Measurements from ENCODE around the gene TYRP1.

Gene TYRP1

GRCh38 chr9:12703996-12704395 is 10.8 kb downstream of the TYRP1 start:
- Histone ChIP-seq H3K4me3 (ENCODE audit: low read length) (no peak overlapping the region), H2AFZ (ENCODE audit: low read length) (no peak overlapping the region), H4K20me1 (ENCODE audit: insufficient read depth, low read length) (no peaks in the 10 kb centered on the region), H3K79me2 (ENCODE audit: low read length) (no peaks in the 10 kb centered on the region), H3K27me3 (replicated peaks; ENCODE audit: insufficient read depth, low read length) (no peaks in the 10 kb centered on the region), H3F3A (ENCODE audit: insufficient read depth, low read length) (no peaks in the 10 kb centered on the region), H3K4me2 (ENCODE audit: low read depth, low read length) (no peak overlapping the region), H3K9ac (ENCODE audit: low read length) (no peak overlapping the region), H3K4me1 (ENCODE audit: low read length) (0 out of 2 replicates have a peak, but pooled peaks cover 3% of the 10 kb centered on the region), H3K36me3 (replicated peaks; ENCODE audit: insufficient read depth, low read length) (no peaks in the 10 kb centered on the region), H3K27ac (ENCODE audit: low read length) (no peak overlapping the region), H3K9me3 (replicated peaks; ENCODE audit: insufficient read depth, low read length) (no peaks in the 10 kb centered on the region), H3K9me2 (replicated peaks; ENCODE audit: insufficient read depth, low read length) (no peaks in the 10 kb centered on the region)
- DNase-seq = no peak
- TF ChIP-seq EZH2phosphoT487 (IDR thresholded peaks at IDR 0.05; ENCODE audit: low read length) = no peak
- TF ChIP-seq, protein P1, sequence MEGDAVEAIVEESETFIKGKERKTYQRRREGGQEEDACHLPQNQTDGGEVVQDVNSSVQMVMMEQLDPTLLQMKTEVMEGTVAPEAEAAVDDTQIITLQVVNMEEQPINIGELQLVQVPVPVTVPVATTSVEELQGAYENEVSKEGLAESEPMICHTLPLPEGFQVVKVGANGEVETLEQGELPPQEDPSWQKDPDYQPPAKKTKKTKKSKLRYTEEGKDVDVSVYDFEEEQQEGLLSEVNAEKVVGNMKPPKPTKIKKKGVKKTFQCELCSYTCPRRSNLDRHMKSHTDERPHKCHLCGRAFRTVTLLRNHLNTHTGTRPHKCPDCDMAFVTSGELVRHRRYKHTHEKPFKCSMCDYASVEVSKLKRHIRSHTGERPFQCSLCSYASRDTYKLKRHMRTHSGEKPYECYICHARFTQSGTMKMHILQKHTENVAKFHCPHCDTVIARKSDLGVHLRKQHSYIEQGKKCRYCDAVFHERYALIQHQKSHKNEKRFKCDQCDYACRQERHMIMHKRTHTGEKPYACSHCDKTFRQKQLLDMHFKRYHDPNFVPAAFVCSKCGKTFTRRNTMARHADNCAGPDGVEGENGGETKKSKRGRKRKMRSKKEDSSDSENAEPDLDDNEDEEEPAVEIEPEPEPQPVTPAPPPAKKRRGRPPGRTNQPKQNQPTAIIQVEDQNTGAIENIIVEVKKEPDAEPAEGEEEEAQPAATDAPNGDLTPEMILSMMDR (IDR thresholded peaks at IDR 0.05; ENCODE audit: low read length) = no peak
- no peak for TF ChIP-seq EZH2 (optimal IDR thresholded peaks at IDR 0.05; ENCODE audit: low read depth, low read length)

DNA sequence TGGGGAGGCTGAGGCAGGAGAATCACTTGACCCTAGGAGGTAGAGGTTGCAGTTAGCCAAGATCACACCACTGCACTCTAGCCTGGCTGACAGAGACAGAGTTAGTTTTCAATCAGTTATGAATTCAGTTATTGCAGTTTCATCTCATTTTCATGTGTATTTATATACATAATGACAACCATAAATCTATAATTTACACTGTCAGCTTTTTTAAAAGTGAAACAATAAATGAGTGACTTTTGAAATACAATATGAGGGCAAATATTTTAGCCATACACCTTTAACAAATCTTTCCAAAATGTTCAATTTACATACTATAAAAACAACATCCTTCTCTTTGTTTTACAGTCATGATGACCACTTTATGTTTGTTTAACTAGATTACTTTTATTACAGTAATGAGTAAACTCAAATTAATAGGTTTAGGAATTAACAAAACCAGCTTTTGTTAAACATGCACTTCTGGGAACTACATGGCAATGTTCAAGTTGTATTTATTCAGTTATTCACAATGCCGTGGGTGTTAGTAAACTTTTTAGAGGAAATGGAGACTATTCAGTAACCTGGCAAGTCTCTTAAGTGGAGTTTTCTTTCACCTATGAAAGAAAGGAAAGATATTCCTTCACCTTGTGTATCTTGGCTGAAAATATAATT is 12.7 kb downstream of the TYRP1 start:
- H3K9ac ChIP-seq (ENCODE audit: low read length) = no peak overlapping the region
- H3K27me3 ChIP-seq (replicated peaks; ENCODE audit: insufficient read depth, low read length) = no peaks in the 10 kb centered on the region
- H3K4me1 ChIP-seq (ENCODE audit: low read length) = 0 out of 2 replicates have a peak, but pooled peaks cover 3% of the 10 kb centered on the region
- H3K79me2 ChIP-seq (ENCODE audit: low read length) = no peaks in the 10 kb centered on the region
- no peak for DNase-seq
- H3K4me2 ChIP-seq (ENCODE audit: low read depth, low read length) = no peak overlapping the region
- H3F3A ChIP-seq (ENCODE audit: insufficient read depth, low read length) = no peaks in the 10 kb centered on the region
- H3K9me2 ChIP-seq (replicated peaks; ENCODE audit: insufficient read depth, low read length) = no peaks in the 10 kb centered on the region
- no peaks in the 10 kb centered on the region for H4K20me1 ChIP-seq (ENCODE audit: insufficient read depth, low read length)
- no peak overlapping the region for H3K4me3 ChIP-seq (ENCODE audit: low read length)
- no peak for TF ChIP-seq EZH2 (optimal IDR thresholded peaks at IDR 0.05; ENCODE audit: low read depth, low read length)
- TF ChIP-seq, protein P1 (IDR thresholded peaks at IDR 0.05; ENCODE audit: low read length) = no peak
- H3K27ac ChIP-seq (ENCODE audit: low read length) = no peak overlapping the region
- no peaks in the 10 kb centered on the region for H3K9me3 ChIP-seq (replicated peaks; ENCODE audit: insufficient read depth, low read length)
- H2AFZ ChIP-seq (ENCODE audit: low read length) = no peak overlapping the region
- H3K36me3 ChIP-seq (replicated peaks; ENCODE audit: insufficient read depth, low read length) = no peaks in the 10 kb centered on the region

GRCh38 chr9:12708562-12709298 is 15.5 kb downstream of the TYRP1 start:
- Histone ChIP-seq H3F3A (ENCODE audit: insufficient read depth, low read length) (no peaks in the 10 kb centered on the region), H3K27me3 (replicated peaks; ENCODE audit: insufficient read depth, low read length) (no peaks in the 10 kb centered on the region), H2AFZ (ENCODE audit: low read length) (no peak overlapping the region), H3K27ac (ENCODE audit: low read length) (no peak overlapping the region), H3K4me3 (ENCODE audit: low read length) (no peak overlapping the region), H3K9ac (ENCODE audit: low read length) (no peak overlapping the region), H3K9me2 (replicated peaks; ENCODE audit: insufficient read depth, low read length) (no peaks in the 10 kb centered on the region), H3K4me1 (ENCODE audit: low read length) (0 out of 2 replicates have a peak, but pooled peaks cover 3% of the 10 kb centered on the region), H3K9me3 (replicated peaks; ENCODE audit: insufficient read depth, low read length) (no peaks in the 10 kb centered on the region), H3K4me2 (ENCODE audit: low read depth, low read length) (no peak overlapping the region), H4K20me1 (ENCODE audit: insufficient read depth, low read length) (no peaks in the 10 kb centered on the region), H3K36me3 (replicated peaks; ENCODE audit: insufficient read depth, low read length) (no peaks in the 10 kb centered on the region), H3K79me2 (ENCODE audit: low read length) (no peaks in the 10 kb centered on the region)
- TF ChIP-seq EZH2 (optimal IDR thresholded peaks at IDR 0.05; ENCODE audit: low read depth, low read length) (no peak), EZH2phosphoT487 (IDR thresholded peaks at IDR 0.05; ENCODE audit: low read length) (no peak)
- TF ChIP-seq, protein P1 (IDR thresholded peaks at IDR 0.05; ENCODE audit: low read length) = no peak
- DNase-seq = no peak

Measured in MM.1S (cell line).